HepG2 (cell line): ENCODE results near the gene MUL1. TPM values are rescaled to one million over a fixed set of nuclear protein-coding genes. Genes with fewer than 3 reads are reported as not detected.

Experiments used
- HOXA9 ChIP-seq: sonication (generic); formaldehyde crosslinking; IDR thresholded peaks from 2 replicates; pipeline ENCODE4 v1.8.1; 2022; ENCODE audit warnings: missing genetic modification reagents, mild to moderate bottlenecking, moderate library complexity, borderline replicate concordance
- KDM2A ChIP-seq: sonication (generic); formaldehyde crosslinking; IDR thresholded peaks from 2 replicates; pipeline ENCODE4 v1.4.0; 2020; ENCODE audit warnings: low read depth, missing genetic modification reagents, borderline replicate concordance
- PAWR ChIP-seq: sonication (generic); formaldehyde crosslinking; IDR thresholded peaks from 2 replicates; pipeline ENCODE4 v1.4.0; 2020; ENCODE audit warnings: missing genetic modification reagents, mild to moderate bottlenecking, borderline replicate concordance
- ZBTB7B ChIP-seq: sonication (generic); formaldehyde crosslinking; IDR thresholded peaks from 2 replicates; pipeline ENCODE4 v1.4.0; 2020; ENCODE audit warnings: missing genetic modification reagents
- ZFX ChIP-seq: sonication (generic); formaldehyde crosslinking; IDR thresholded peaks from 2 replicates; pipeline ENCODE4 v1.4.0; 2020; ENCODE audit warnings: mild to moderate bottlenecking, low read depth, missing genetic modification reagents, moderate library complexity
- ZNF232 ChIP-seq: sonication (generic); formaldehyde crosslinking; IDR thresholded peaks from 2 replicates; pipeline ENCODE4 v1.4.0; 2020; ENCODE audit warnings: missing genetic modification reagents, borderline replicate concordance
- ZNF44 ChIP-seq: sonication (generic); formaldehyde crosslinking; IDR thresholded peaks from 2 replicates; pipeline ENCODE4 v1.5.1; 2020; ENCODE audit warnings: mild to moderate bottlenecking, missing genetic modification reagents
- ZNF460 ChIP-seq: sonication (generic); formaldehyde crosslinking; IDR thresholded peaks from 2 replicates; pipeline ENCODE4 v1.5.1; 2020; ENCODE audit warnings: missing genetic modification reagents, mild to moderate bottlenecking, borderline replicate concordance
- ZNF670 ChIP-seq: sonication (generic); formaldehyde crosslinking; IDR thresholded peaks from 2 replicates; pipeline ENCODE4 v1.8.0; 2022; ENCODE audit warnings: mild to moderate bottlenecking, missing genetic modification reagents, borderline replicate concordance
- ZNF678 ChIP-seq: sonication (generic); formaldehyde crosslinking; IDR thresholded peaks from 2 replicates; pipeline ENCODE4 v1.4.0; 2020; ENCODE audit warnings: mild to moderate bottlenecking, missing genetic modification reagents
- ZNF777 ChIP-seq: sonication (generic); formaldehyde crosslinking; IDR thresholded peaks from 2 replicates; pipeline ENCODE4 v1.4.0; 2020; ENCODE audit warnings: missing genetic modification reagents
- ZNF788 ChIP-seq: sonication (generic); formaldehyde crosslinking; IDR thresholded peaks from 2 replicates; pipeline ENCODE4 v1.5.0; 2020; ENCODE audit warnings: mild to moderate bottlenecking, missing genetic modification reagents, borderline replicate concordance
- ZSCAN12 ChIP-seq: sonication (generic); formaldehyde crosslinking; IDR thresholded peaks from 2 replicates; pipeline ENCODE4 v1.9.0; 2021; ENCODE audit warnings: mild to moderate bottlenecking, missing genetic modification reagents
- polyA plus RNA-seq, 8 experiments: library from polyadenylated mRNA; depleted of rRNA in 3 of 8; stranded (reverse) in 7 of 8; unstranded in 1 of 8; fragments of >200 nt; fragmentation: Illumina TruSeq in 4 of 8; extraction: Trizol in 4 of 8; gene quantifications; 2 replicates each; pipeline versions ENCODE4 v1.2.1 to v1.2.3, GENCODE V29; 2011 to 2016; ENCODE audit warnings: low read depth in 4 of 8, missing spikeins in 1 of 8, mixed read lengths in 1 of 8; ENCODE audit not compliant: insufficient read depth in 1 of 8
- total RNA-seq, 5 experiments: library from RNA; depleted of rRNA; stranded (reverse); fragments of >200 nt; fragmentation: Illumina TruSeq; extraction: Trizol; gene quantifications; 2 replicates each; pipeline ENCODE4 v1.2.3, GENCODE V29; 2016; ENCODE audit warnings: low read depth in 1 of 5
- TF ChIP-seq, protein P1 (sequence below): sonication (generic); formaldehyde crosslinking; IDR thresholded peaks from 2 replicates; pipeline ENCODE4 v1.4.0; 2020; ENCODE audit warnings: mild to moderate bottlenecking, missing genetic modification reagents
- TF ChIP-seq, protein P2 (sequence below): sonication (generic); formaldehyde crosslinking; conservative IDR thresholded peaks from 2 replicates; pipeline ENCODE4 v1.4.0; 2020; ENCODE audit warnings: missing genetic modification reagents
- TF ChIP-seq, protein P3 (sequence below): sonication (generic); formaldehyde crosslinking; IDR thresholded peaks from 2 replicates; pipeline ENCODE4 v1.9.0; 2022; ENCODE audit warnings: missing genetic modification reagents, mild to moderate bottlenecking, borderline replicate concordance
- TF ChIP-seq, protein P4 (sequence below): sonication (generic); formaldehyde crosslinking; IDR thresholded peaks from 2 replicates; pipeline ENCODE4 v1.5.0; 2020; ENCODE audit warnings: mild to moderate bottlenecking, missing genetic modification reagents
- TF ChIP-seq, protein P5 (sequence below): IDR thresholded peaks from 2 replicates; pipeline ENCODE4 v1.6.1; 2016; ENCODE audit warnings: mild to moderate bottlenecking
- TF ChIP-seq, protein P6 (sequence below): sonication (generic); formaldehyde crosslinking; IDR thresholded peaks from 2 replicates; pipeline ENCODE4 v1.8.0; 2022; ENCODE audit warnings: mild to moderate bottlenecking, missing genetic modification reagents, moderate library complexity

Gene MUL1
- total and polyA plus RNA-seq, 2 of the 13 experiments (the other 11 are each of a cell fraction or from before 2014, with no cell fraction given): 21.5 to 26.5 TPM

DNA sequence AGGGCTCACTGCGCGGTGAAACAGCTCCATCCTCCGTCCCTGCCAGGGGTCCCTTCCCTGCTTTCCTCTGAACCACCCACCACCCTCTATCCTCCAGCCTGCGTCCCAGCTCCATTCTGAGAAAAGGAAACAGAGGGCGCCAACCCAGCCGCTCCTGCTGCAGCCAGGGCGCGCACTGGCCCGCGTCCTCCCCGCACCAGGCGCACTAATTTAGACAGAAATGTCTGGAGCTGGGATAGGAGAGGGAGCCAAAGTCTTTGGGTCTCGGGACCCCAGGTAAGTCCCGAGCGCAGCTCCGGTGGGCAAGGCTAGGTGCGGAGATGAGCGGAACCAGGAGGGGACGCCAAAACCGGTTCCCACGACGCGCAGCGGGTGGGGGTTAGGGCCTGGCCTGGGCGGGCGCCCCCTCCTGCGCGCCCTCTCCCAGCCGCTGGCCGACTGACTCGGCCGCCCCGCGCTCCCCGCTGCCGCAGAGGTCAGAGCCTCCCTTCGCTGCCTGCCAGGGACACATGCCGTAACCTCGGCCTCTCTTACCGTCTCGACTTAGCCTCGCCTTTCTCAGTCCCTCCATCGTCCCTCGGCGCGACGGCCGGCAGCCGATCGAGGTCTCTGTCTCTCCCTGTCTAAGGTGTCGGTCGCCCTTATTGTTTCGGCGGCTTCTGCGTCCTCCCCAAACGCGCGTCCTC is 24.0 kb downstream of the MUL1 start (continued):
- TF ChIP-seq ZFX (CRISPR knock-in tag) (peak; percentile 70), ZNF460 (CRISPR knock-in tag) (no peak), ZNF670 (0 out of 2 replicates have a peak, but pooled peaks have one; percentile 29), ZNF44 (CRISPR knock-in tag) (no peak), ZNF788 (CRISPR knock-in tag) (peak; percentile 56; the same call in 1 of the 2 replicates), ZBTB7B (CRISPR knock-in tag) (peak; percentile 69), PAWR (CRISPR knock-in tag) (no peak), ZNF678 (CRISPR knock-in tag) (peak; percentile 51; the same call in 1 of the 2 replicates), ZNF232 (CRISPR knock-in tag) (0 out of 2 replicates have a peak, but pooled peaks have one; percentile 60), HOXA9 (CRISPR knock-in tag) (no peak), KDM2A (CRISPR knock-in tag) (peak; percentile 50; the same call in 1 of the 2 replicates), ZSCAN12 (CRISPR knock-in tag) (0 out of 2 replicates have a peak, but pooled peaks have one; percentile 50), ZNF777 (CRISPR knock-in tag) (peak; percentile 58; the same call in 1 of the 2 replicates)
- TF ChIP-seq, protein P1, sequence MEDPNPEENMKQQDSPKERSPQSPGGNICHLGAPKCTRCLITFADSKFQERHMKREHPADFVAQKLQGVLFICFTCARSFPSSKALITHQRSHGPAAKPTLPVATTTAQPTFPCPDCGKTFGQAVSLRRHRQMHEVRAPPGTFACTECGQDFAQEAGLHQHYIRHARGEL (CRISPR knock-in tag): no peak
- TF ChIP-seq, protein P2, sequence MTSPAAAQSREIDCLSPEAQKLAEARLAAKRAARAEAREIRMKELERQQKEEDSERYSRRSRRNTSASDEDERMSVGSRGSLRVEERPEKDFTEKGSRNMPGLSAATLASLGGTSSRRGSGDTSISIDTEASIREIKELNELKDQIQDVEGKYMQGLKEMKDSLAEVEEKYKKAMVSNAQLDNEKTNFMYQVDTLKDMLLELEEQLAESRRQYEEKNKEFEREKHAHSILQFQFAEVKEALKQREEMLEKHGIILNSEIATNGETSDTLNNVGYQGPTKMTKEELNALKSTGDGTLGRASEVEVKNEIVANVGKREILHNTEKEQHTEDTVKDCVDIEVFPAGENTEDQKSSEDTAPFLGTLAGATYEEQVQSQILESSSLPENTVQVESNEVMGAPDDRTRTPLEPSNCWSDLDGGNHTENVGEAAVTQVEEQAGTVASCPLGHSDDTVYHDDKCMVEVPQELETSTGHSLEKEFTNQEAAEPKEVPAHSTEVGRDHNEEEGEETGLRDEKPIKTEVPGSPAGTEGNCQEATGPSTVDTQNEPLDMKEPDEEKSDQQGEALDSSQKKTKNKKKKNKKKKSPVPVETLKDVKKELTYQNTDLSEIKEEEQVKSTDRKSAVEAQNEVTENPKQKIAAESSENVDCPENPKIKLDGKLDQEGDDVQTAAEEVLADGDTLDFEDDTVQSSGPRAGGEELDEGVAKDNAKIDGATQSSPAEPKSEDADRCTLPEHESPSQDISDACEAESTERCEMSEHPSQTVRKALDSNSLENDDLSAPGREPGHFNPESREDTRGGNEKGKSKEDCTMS: no peak
- TF ChIP-seq, protein P3, sequence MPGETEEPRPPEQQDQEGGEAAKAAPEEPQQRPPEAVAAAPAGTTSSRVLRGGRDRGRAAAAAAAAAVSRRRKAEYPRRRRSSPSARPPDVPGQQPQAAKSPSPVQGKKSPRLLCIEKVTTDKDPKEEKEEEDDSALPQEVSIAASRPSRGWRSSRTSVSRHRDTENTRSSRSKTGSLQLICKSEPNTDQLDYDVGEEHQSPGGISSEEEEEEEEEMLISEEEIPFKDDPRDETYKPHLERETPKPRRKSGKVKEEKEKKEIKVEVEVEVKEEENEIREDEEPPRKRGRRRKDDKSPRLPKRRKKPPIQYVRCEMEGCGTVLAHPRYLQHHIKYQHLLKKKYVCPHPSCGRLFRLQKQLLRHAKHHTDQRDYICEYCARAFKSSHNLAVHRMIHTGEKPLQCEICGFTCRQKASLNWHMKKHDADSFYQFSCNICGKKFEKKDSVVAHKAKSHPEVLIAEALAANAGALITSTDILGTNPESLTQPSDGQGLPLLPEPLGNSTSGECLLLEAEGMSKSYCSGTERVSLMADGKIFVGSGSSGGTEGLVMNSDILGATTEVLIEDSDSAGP (CRISPR knock-in tag): peak; percentile 32; the same call in 1 of the 2 replicates
- TF ChIP-seq, protein P4, sequence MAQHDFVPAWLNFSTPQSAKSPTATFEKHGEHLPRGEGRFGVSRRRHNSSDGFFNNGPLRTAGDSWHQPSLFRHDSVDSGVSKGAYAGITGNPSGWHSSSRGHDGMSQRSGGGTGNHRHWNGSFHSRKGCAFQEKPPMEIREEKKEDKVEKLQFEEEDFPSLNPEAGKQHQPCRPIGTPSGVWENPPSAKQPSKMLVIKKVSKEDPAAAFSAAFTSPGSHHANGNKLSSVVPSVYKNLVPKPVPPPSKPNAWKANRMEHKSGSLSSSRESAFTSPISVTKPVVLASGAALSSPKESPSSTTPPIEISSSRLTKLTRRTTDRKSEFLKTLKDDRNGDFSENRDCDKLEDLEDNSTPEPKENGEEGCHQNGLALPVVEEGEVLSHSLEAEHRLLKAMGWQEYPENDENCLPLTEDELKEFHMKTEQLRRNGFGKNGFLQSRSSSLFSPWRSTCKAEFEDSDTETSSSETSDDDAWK (CRISPR knock-in tag): no peak
- TF ChIP-seq, protein P5, sequence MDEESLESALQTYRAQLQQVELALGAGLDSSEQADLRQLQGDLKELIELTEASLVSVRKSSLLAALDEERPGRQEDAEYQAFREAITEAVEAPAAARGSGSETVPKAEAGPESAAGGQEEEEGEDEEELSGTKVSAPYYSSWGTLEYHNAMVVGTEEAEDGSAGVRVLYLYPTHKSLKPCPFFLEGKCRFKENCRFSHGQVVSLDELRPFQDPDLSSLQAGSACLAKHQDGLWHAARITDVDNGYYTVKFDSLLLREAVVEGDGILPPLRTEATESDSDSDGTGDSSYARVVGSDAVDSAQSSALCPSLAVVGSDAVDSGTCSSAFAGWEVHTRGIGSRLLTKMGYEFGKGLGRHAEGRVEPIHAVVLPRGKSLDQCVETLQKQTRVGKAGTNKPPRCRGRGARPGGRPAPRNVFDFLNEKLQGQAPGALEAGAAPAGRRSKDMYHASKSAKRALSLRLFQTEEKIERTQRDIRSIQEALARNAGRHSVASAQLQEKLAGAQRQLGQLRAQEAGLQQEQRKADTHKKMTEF (CRISPR knock-in tag): peak; percentile 60; the same call in 1 of the 2 replicates
- TF ChIP-seq, protein P6, sequence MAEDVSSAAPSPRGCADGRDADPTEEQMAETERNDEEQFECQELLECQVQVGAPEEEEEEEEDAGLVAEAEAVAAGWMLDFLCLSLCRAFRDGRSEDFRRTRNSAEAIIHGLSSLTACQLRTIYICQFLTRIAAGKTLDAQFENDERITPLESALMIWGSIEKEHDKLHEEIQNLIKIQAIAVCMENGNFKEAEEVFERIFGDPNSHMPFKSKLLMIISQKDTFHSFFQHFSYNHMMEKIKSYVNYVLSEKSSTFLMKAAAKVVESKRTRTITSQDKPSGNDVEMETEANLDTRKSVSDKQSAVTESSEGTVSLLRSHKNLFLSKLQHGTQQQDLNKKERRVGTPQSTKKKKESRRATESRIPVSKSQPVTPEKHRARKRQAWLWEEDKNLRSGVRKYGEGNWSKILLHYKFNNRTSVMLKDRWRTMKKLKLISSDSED (CRISPR knock-in tag): no peak
